GM18873 (cell line): ENCODE results near the gene EHD1.

ENCODE experiments used
- ATAC-seq: cut with Tn5 transposase; IDR thresholded peaks from one replicate; pipeline ENCODE4 v1.9.1; 2021; ENCODE audit warnings: mild to moderate bottlenecking, moderate library complexity, moderate number of reproducible peaks; ENCODE audit not compliant: unreplicated experiment, low FRiP score

EHD1 gene

GRCh38 chr11:64891880-64892279, 13.5 kb upstream of the EHD1 start:
- ATAC-seq = no peak

DNA sequence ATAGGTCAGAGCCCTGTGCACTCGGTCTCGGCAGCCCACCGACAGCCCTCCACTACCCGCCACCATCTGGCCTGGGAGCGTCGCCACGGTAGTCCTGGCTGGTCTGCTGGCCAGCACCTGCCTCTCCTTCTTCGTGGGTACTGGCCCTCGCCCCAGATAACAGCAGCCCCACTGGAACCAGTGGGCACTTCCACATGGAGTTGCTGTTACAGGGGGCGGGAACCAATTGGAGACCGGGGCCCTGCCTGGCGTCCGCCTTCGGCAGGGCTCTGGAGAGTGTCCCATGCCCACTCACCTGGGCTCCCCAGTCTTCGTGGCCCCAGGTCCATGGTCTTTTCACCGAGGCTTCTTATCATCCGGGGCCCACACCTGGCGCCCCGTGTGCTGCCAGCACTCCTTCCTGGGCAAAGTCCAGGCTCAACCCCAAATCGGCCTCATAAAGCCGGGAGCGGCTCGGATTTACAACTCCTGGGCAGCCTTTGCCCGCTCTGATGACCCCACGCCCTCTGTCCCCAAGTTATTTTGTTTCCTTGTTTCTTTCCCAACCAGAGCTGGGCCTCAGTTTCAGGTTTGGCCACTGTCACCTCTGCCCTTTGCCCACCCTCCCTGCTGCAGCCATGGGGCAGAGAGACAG, 12.9 kb upstream of the EHD1 start:
- no peak for ATAC-seq

DNA sequence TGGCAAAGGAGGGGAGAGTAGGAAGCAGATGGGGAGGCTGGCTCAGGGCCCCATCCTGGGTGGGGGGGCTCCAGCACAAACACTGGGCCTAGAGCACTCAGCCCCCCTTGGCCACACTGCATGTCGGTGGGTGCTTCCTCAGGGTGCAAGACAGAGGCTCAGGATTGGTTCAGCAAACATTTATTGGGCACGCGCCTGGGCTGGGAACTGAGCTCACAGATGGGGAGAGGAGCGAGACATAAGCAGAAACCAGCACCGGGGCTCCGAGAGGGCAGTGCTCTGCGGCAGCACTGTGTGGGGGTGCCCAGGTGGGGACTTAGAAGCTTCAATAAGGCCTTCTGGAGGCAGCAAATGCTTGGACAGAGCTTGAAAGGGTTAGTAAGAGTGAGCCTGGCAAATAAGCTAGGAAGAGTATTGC, 12.1 kb upstream of the EHD1 start:
- ATAC-seq = no peak

- ATAC-seq = no peak
These were observed 10.5 kb upstream of the EHD1 start for GRCh38 chr11:64888729-64889511.

DNA sequence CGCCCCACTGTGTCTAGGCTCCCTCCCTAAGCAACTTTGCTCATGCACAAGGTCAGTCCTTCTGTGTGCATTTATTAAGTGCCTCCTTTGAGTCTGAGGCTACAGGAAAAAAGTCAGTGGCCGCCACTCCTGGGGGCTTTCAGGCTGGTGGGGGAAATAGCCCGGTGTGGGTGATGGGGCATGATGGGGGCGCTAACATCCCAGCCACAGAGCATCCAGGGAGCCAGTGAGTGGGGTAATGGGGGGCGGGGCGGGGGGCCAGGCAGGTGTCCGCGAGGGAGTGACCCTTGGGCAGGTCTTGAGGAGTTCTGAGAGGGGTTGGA, 9.9 kb upstream of the EHD1 start:
- no peak for ATAC-seq

- ATAC-seq = peak; percentile 51
These were observed 9.5 kb upstream of the EHD1 start for GRCh38 chr11:64887757-64888405.

DNA sequence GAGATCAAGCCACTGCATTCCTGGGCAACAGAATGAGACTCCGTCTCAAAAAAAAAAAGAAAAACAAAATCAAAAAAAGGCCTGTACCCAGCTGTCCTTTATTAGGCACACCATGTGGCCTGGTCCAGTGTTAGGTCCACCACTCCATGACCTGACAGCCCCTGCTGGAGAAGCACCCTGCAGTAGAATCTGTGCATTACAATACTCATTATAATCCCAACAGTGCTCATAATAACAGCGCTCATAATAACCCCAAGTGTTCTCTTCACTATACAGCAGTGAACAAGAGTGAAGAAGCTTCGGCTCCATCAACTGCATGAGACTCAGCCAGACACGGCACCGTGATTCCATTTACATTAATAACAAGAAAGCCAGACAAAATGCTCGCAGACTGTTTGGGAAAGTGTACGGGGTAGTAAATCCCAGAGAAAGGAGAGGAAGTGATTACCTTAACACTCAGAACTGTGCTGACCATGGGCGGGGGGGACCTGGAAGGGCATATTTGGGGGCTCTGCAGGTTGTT, 8.9 kb upstream of the EHD1 start:
- ATAC-seq = no peak

DNA sequence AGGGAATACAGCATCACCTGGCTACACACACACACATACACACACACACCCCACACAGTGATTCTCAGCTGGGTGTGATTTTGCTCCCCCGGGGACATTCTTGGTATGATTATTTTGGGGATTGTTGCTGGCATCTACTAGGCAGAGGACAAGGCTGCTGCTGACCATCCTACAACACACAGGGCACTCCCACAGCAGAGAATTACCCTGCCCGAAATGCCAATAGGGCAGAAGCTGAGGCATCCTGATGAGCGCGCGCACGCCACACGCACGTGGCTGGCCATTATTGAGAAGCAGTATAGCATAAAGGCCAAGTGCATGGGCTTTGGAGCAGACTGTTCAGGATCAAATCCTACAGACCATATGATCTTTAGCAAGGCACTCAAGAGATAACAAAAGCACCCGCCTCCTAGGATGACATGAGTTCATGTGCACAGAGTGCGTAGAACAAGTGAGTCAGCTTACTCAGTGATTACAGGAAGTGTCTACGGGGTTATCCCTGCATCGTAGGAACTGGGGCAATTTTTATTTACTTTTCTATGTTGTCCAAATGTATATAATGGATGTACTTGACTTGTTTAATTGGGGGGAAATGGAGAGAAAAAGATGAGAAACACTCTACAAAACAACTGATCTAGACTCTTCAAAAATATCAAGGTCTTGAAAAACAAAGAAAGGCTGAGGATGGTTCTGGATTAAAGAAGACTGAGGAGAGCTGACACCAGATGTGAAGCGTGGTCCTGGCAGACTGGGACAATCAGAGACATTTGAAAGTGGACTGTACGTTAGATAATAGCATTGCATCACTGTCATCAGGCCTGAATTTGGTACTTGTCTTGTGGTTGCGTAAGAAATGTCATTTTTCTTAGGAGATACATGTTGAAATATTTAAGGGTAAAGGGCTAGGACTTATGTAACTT, 7.2 kb upstream of the EHD1 start:
- ATAC-seq = no peak

DNA sequence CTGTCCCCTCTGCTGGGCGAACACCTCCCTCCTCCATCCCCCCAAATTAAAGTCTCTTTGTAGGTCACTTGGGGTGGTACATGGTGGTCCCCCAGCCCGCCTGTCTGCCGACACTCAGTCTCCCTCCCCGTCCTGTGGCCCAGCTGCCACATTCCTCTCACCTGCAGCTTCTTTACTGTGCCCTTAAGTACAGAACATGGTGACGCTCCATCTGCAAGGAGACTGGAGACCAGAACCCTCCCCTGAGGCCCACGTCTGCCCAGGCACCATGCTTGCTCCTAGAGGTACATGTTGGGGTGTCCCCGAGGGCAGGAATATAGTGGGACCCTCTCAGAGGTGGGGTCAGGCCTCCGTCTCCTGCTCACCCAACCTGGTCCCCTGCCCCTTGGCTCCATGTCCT, 5.6 kb upstream of the EHD1 start:
- ATAC-seq = no peak

DNA sequence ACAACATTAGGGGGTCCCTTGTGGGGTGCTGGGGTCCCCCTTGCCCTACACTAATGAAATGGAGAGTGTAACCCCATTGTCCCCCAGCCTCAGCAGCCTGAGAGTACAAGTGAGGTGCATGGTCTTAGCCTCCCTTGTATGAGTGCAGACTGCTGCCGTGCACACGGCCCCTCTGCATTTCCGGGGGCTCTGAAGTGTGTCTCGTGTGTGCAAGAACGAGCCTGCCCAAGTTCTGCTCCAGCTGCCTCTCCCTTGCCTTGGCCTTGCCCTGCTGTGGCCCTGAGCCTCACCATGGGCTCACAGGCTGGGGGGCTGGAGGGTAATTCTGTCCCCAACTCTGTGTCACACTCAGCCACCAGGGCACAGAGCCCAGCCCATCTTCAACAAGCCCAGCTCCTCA, 5.2 kb upstream of the EHD1 start:
- ATAC-seq = no peak

DNA sequence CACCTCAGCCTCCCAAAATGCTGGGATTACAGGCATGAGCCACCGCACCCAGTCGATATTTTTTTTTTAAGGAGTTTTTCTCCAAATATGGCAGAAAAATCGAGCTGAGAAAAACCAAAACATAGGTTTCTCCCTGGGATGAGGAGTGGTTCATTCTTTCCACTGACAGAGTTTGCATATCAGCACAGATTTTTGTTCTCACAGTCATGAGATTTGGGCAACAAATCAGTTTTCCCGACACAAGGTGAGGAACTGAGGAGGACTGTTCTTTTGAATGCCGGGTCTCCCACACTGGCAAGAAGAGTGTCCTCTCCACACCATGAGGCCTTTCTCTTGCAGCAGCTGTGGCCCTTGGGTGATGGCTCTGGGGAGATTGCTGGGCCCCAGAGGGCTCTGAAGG, 3.8 kb upstream of the EHD1 start:
- ATAC-seq = no peak

GRCh38 chr11:64881476-64881875, 3.1 kb upstream of the EHD1 start:
- no peak for ATAC-seq

- no peak for ATAC-seq
These were observed 2.0 kb upstream of the EHD1 start for GRCh38 chr11:64880240-64881001.

DNA sequence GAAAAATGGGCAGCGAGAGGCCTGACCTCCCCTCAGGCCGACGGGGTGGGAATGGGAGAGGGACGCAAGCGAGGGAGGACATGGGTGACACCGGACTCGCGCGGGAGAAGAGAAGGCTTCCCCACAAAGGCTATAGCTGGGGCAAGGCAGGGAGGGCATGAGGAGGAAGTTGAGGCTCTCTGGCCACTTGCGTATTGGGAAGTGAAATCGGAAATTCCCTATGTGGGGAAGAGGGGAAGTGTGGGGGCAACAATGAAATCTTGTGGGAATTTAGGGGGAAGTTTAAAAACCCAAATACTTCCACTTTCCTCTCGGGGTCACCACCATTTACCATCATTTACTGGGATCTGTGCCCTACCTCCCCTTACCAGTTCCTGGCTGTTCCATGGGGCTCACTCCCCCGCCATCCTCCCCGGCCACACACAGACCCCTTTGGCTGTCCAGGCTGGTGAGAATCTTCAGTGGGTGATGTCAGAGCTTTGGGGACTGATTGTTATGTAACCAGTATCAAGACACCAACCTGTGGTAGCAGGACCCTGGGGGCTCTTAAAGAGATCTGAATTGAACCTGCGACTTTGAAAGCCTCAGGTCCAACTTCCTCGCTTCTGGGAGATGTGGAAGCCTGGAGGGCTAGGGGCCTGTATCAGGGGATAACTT, 951 bp upstream of the EHD1 start:
- ATAC-seq = no peak

- ATAC-seq = peak; percentile 25
These were observed 263 bp downstream of the EHD1 start for GRCh38 chr11:64878223-64878493.

DNA sequence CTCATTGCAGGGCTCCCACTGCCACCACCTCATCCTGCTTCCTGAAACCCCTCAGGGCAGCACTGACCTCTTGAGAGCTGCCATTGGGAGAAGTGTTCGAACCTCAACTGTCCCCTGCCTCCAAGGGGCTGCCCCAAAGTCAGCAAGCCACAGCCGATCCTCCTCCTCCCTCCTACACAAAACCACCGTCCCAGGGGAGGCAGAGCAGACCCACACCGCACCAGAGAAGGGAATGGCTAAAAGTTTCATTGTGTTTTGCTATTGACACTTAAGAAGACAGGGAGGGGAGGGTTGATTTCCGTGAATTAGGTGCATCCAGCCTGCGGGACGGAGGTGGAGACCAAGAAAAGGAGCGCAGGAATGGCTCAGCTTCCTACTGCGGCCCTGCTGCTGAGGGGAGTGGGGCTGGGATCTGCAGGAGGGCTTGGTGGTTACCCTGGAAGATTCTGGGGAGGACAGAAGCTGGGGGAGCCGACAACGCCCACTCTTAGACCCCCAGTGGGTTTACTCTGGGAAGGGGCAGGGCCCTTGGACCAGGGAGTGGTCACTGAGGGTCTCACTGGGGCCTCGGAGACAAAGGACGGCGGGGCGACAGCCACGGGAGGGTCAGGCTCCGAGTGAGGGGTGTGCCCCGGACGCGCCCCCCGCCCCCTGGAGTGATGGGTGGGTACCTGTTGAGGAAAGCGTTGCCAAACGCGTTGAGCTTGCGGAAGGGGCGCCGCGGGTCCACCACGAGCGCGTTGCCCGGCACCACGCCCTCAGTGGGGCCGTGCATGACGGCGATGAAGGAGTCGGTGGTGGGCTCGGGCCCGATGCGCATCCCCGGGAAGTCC, 815 bp downstream of the EHD1 start:
- ATAC-seq = no peak

- no peak for ATAC-seq
These were observed 1.5 kb downstream of the EHD1 start for GRCh38 chr11:64876835-64877341.

DNA sequence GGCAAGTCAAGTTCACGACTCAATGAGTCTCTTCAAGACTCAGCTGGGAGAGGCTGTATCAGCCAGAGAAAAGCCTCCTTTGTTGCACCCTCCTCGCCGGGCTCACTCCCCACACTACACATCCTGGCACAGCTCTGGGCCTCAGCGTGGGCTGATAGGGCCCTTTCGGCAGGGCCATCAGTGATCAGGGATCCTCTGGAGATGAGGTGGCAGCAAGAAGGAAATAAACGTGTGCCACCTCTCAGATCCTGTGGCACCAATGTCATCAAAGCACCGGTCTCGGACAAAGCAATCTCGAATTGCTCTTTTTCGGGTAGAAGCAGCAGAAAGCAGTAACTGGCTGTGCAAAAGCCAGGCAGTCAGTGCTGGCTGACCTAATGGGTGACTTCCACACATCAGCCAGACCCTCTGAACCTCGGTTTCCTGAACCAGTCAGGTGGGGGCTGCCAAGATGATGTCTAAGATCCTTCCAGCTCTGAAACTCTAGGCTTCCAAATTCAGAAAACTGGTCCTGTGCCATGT, 2.1 kb downstream of the EHD1 start:
- ATAC-seq = no peak
